ENCODE measurements around the gene C2CD2L. TPM values are rescaled to one million over a fixed set of nuclear protein-coding genes. Genes with fewer than 3 reads are reported as not detected.

Gene C2CD2L
- total RNA-seq, 1 donor from 2014 or later = 10.8 TPM

GRCh38 chr11:119118946-119119345 is 11.8 kb downstream of the C2CD2L start:
- no peak for DNase-seq
- intact Hi-C loops (cut with micrococcal nuclease) = no loop called here
- peaks cover 27% of the 10 kb centered on the region for H3K4me1 ChIP-seq
- TF ChIP-seq, protein P1, sequence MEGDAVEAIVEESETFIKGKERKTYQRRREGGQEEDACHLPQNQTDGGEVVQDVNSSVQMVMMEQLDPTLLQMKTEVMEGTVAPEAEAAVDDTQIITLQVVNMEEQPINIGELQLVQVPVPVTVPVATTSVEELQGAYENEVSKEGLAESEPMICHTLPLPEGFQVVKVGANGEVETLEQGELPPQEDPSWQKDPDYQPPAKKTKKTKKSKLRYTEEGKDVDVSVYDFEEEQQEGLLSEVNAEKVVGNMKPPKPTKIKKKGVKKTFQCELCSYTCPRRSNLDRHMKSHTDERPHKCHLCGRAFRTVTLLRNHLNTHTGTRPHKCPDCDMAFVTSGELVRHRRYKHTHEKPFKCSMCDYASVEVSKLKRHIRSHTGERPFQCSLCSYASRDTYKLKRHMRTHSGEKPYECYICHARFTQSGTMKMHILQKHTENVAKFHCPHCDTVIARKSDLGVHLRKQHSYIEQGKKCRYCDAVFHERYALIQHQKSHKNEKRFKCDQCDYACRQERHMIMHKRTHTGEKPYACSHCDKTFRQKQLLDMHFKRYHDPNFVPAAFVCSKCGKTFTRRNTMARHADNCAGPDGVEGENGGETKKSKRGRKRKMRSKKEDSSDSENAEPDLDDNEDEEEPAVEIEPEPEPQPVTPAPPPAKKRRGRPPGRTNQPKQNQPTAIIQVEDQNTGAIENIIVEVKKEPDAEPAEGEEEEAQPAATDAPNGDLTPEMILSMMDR (IDR thresholded peaks at IDR 0.05; ENCODE audit: borderline replicate concordance) = no peak
- H3K27ac ChIP-seq (replicated peaks) = no peak overlapping the region
- peaks cover 27% of the 10 kb centered on the region for H3K36me3 ChIP-seq
- no peaks in the 10 kb centered on the region for H3K27me3 ChIP-seq (ENCODE audit: low read depth)
- no peaks in the 10 kb centered on the region for H3K9me3 ChIP-seq (replicated peaks)
- H3K4me3 ChIP-seq = no peak overlapping the region

- H3K9me3 ChIP-seq (replicated peaks) = no peaks in the 10 kb centered on the region
- intact Hi-C loops (cut with micrococcal nuclease) = no loop called here
- peak overlapping the region; percentile 80 for H3K27ac ChIP-seq (replicated peaks)
- peaks cover 29% of the 10 kb centered on the region for H3K4me1 ChIP-seq
- H3K27me3 ChIP-seq (ENCODE audit: low read depth) = no peaks in the 10 kb centered on the region
- H3K36me3 ChIP-seq = peaks cover 33% of the 10 kb centered on the region
- TF ChIP-seq, protein P1 (IDR thresholded peaks at IDR 0.05; ENCODE audit: borderline replicate concordance) = no peak
- peak overlapping the region; percentile 87 for H3K4me3 ChIP-seq
- no peak for DNase-seq
Observed at GRCh38 chr11:119120639-119121007, 13.5 kb downstream of the C2CD2L start.

- H3K4me1 ChIP-seq = peaks cover 35% of the 10 kb centered on the region
- TF ChIP-seq, protein P1 (IDR thresholded peaks at IDR 0.05; ENCODE audit: borderline replicate concordance) = no peak
- intact Hi-C loops (cut with micrococcal nuclease) = no loop called here
Observed at GRCh38 chr11:119121008-119121810, 14.1 kb downstream of the C2CD2L start, which contains the start of gene HINFP. Gene HINFP (plus strand): TSS chr11:119121580. CDS start chr11:119126945, 5,365 bp downstream.

GRCh38 chr11:119121811-119122124 is 14.6 kb downstream of the C2CD2L start:
- H3K27me3 ChIP-seq (ENCODE audit: low read depth) = no peaks in the 10 kb centered on the region
- peaks cover 41% of the 10 kb centered on the region for H3K4me1 ChIP-seq
- DNase-seq = no peak
- peak overlapping the region; percentile 87 for H3K4me3 ChIP-seq
- peaks cover 25% of the 10 kb centered on the region for H3K36me3 ChIP-seq
- H3K9me3 ChIP-seq (replicated peaks) = no peaks in the 10 kb centered on the region
- H3K27ac ChIP-seq (replicated peaks) = peak overlapping the region; percentile 90
- intact Hi-C loops (cut with micrococcal nuclease) = no loop called here
- TF ChIP-seq, protein P1 (IDR thresholded peaks at IDR 0.05; ENCODE audit: borderline replicate concordance) = no peak

More at GRCh38 chr11:119121008-119121810, 14.1 kb downstream of the C2CD2L start, which contains the start of gene HINFP:
- DNase-seq = peak; percentile 100
- peak within 1 kb of the TSS; percentile 90 for H3K27ac ChIP-seq (replicated peaks)
- no peaks in the 10 kb centered on the region for H3K27me3 ChIP-seq (ENCODE audit: low read depth)
- H3K9me3 ChIP-seq (replicated peaks) = no peaks in the 10 kb centered on the region
- peaks cover 31% of the 10 kb centered on the region for H3K36me3 ChIP-seq
- peak within 1 kb of the TSS; percentile 87 for H3K4me3 ChIP-seq

GRCh38 chr11:119125821-119126220 is 18.7 kb downstream of the C2CD2L start:
- intact Hi-C loops (cut with micrococcal nuclease) = no loop called here
- TF ChIP-seq, protein P1 (IDR thresholded peaks at IDR 0.05; ENCODE audit: borderline replicate concordance) = no peak
- H3K27me3 ChIP-seq (ENCODE audit: low read depth) = no peaks in the 10 kb centered on the region
- H3K4me1 ChIP-seq = peaks cover 40% of the 10 kb centered on the region
- no peak overlapping the region for H3K4me3 ChIP-seq
- no peak for DNase-seq
- peaks cover 54% of the 10 kb centered on the region for H3K36me3 ChIP-seq
- no peaks in the 10 kb centered on the region for H3K9me3 ChIP-seq (replicated peaks)
- H3K27ac ChIP-seq (replicated peaks) = peak overlapping the region; percentile 18
